ENCODE measurements around the gene HES1.
A peak's percentile ranks its signal among the peaks of the same experiment; 100 is the strongest.

Gene HES1

GRCh38 chr3:194139071-194139813 lies 3.3 kb downstream of the HES1 start:
- H3K4me2 ChIP-seq (ENCODE audit: insufficient read depth, low read length): peak overlapping the region; percentile 89
- H3K9me3 ChIP-seq (ENCODE audit: insufficient read depth, low read length, severe bottlenecking): no peaks in the 10 kb centered on the region
- peaks cover 24% of the 10 kb centered on the region for H3K36me3 ChIP-seq (ENCODE audit: insufficient read depth, low read length)
- peaks cover 29% of the 10 kb centered on the region for H3K79me2 ChIP-seq (ENCODE audit: insufficient read depth, low read length)
- H4K20me1 ChIP-seq (ENCODE audit: insufficient read depth, low read length): peaks cover 25% of the 10 kb centered on the region
- H3K27ac ChIP-seq (ENCODE audit: low read length): peak overlapping the region; percentile 49
- H2AFZ ChIP-seq (ENCODE audit: low read depth, low read length): no peak overlapping the region
- H3K4me3 ChIP-seq (ENCODE audit: low read depth in 1 of 2, low read length in 2 of 2): peak overlapping the region; percentile 67 to 82; a peak in 3 of 4 replicates
- ATAC-seq (ENCODE audit: insufficient read depth, low read depth): no peak
- H3K9ac ChIP-seq (ENCODE audit: low read depth, low read length): peak overlapping the region; percentile 68
- no peak for TF ChIP-seq EZH2 (IDR thresholded peaks at IDR 0.05; ENCODE audit: borderline replicate concordance, low read depth, low read length, severe bottlenecking)
- TF ChIP-seq CTCF (IDR thresholded peaks at IDR 0.05; ENCODE audit: borderline replicate concordance, extremely low read depth, low read length, poor library complexity, severe bottlenecking): no peak
- peaks cover 91% of the 10 kb centered on the region for H3K4me1 ChIP-seq (ENCODE audit: insufficient read depth, low read length)
- H3K27me3 ChIP-seq (ENCODE audit: insufficient read depth, low read length, poor library complexity): peaks cover 29% of the 10 kb centered on the region
- peak; percentile 58 for DNase-seq

GRCh38 chr3:194139814-194140391 lies 4.0 kb downstream of the HES1 start:
- ATAC-seq (ENCODE audit: insufficient read depth, low read depth): no peak

GRCh38 chr3:194140520-194141414 lies 4.8 kb downstream of the HES1 start:
- H3K27me3 ChIP-seq (ENCODE audit: insufficient read depth, low read length, poor library complexity): peaks cover 23% of the 10 kb centered on the region

More at GRCh38 chr3:194139814-194140391, 4.0 kb downstream of the HES1 start:
- H2AFZ ChIP-seq (ENCODE audit: low read depth, low read length): no peak overlapping the region
- H3K4me2 ChIP-seq (ENCODE audit: insufficient read depth, low read length): peak overlapping the region; percentile 89
- H3K79me2 ChIP-seq (ENCODE audit: insufficient read depth, low read length): peaks cover 29% of the 10 kb centered on the region
- peak overlapping the region in 1 of 2 experiments; percentile 82; a peak in 2 of 4 replicates for H3K4me3 ChIP-seq (ENCODE audit: low read depth in 1 of 2, low read length in 2 of 2)
- H3K27me3 ChIP-seq (ENCODE audit: insufficient read depth, low read length, poor library complexity): peaks cover 24% of the 10 kb centered on the region
- peak overlapping the region; percentile 38 for H3K27ac ChIP-seq (ENCODE audit: low read length)
- TF ChIP-seq CTCF (IDR thresholded peaks at IDR 0.05; ENCODE audit: borderline replicate concordance, extremely low read depth, low read length, poor library complexity, severe bottlenecking) (no peak), EZH2 (IDR thresholded peaks at IDR 0.05; ENCODE audit: borderline replicate concordance, low read depth, low read length, severe bottlenecking) (no peak)
- peak overlapping the region; percentile 51; the same call in 1 of the 2 replicates for H3K9ac ChIP-seq (ENCODE audit: low read depth, low read length)
- H3K4me1 ChIP-seq (ENCODE audit: insufficient read depth, low read length): peaks cover 84% of the 10 kb centered on the region
- H4K20me1 ChIP-seq (ENCODE audit: insufficient read depth, low read length): peaks cover 25% of the 10 kb centered on the region
- DNase-seq: no peak
- H3K9me3 ChIP-seq (ENCODE audit: insufficient read depth, low read length, severe bottlenecking): no peaks in the 10 kb centered on the region
- H3K36me3 ChIP-seq (ENCODE audit: insufficient read depth, low read length): peaks cover 24% of the 10 kb centered on the region

More at GRCh38 chr3:194140520-194141414, 4.8 kb downstream of the HES1 start:
- ATAC-seq (ENCODE audit: insufficient read depth, low read depth): peak; percentile 38
- Histone ChIP-seq H3K79me2 (ENCODE audit: insufficient read depth, low read length) (peaks cover 29% of the 10 kb centered on the region), H4K20me1 (ENCODE audit: insufficient read depth, low read length) (peaks cover 25% of the 10 kb centered on the region), H3K4me1 (ENCODE audit: insufficient read depth, low read length) (peaks cover 75% of the 10 kb centered on the region), H3K9me3 (ENCODE audit: insufficient read depth, low read length, severe bottlenecking) (no peaks in the 10 kb centered on the region), H3K4me3 (ENCODE audit: low read depth in 1 of 2, low read length in 2 of 2) (peak overlapping the region in 1 of 2 experiments; percentile 48; a peak in 2 of 4 replicates), H2AFZ (ENCODE audit: low read depth, low read length) (no peak overlapping the region), H3K9ac (ENCODE audit: low read depth, low read length) (peak overlapping the region; percentile 51), H3K27ac (ENCODE audit: low read length) (peak overlapping the region; percentile 35), H3K4me2 (ENCODE audit: insufficient read depth, low read length) (peak overlapping the region; percentile 89), H3K36me3 (ENCODE audit: insufficient read depth, low read length) (peaks cover 24% of the 10 kb centered on the region)
- DNase-seq: peak; percentile 79
- TF ChIP-seq EZH2 (IDR thresholded peaks at IDR 0.05; ENCODE audit: borderline replicate concordance, low read depth, low read length, severe bottlenecking) (peak; percentile 69), CTCF (IDR thresholded peaks at IDR 0.05; ENCODE audit: borderline replicate concordance, extremely low read depth, low read length, poor library complexity, severe bottlenecking) (no peak)
